Neural cell (in vitro differentiated cells): ENCODE measurements around the gene LARP1. TPM values are rescaled to one million over a fixed set of nuclear protein-coding genes. Genes with fewer than 3 reads are reported as not detected.

ENCODE experiments used
- H2AFZ ChIP-seq: fragments of 200-600, 300-800 bp; sonication (generic), shearing (Covaris generic); 2 replicates; pipeline ENCODE4 v1.6.0; 2014; ENCODE audit warnings: low read depth, mild to moderate bottlenecking, antibody characterized with exemption, low read length, moderate library complexity
- H3F3A ChIP-seq: fragments of 200-600 bp; shearing (Covaris generic); 2 replicates; pipeline ENCODE4 v1.6.1; 2016; ENCODE audit warnings: mild to moderate bottlenecking, moderate library complexity, mixed read lengths, antibody characterized with exemption, low read length; ENCODE audit not compliant: insufficient read depth, poor library complexity, severe bottlenecking
- H3K27ac ChIP-seq: fragments of 200-600, 300-800 bp; sonication (generic), shearing (Covaris generic); 2 replicates; pipeline ENCODE4 v1.5.1; 2014; ENCODE audit warnings: mild to moderate bottlenecking, low read length, moderate library complexity
- H3K27me3 ChIP-seq: fragments of 300-800, 200-600 bp; sonication (generic), shearing (Covaris generic); 2 replicates; pipeline ENCODE4 v1.6.0; 2014; ENCODE audit warnings: mild to moderate bottlenecking, low read depth, low read length, moderate library complexity; ENCODE audit not compliant: insufficient read depth
- H3K36me3 ChIP-seq: fragments of 300-800, 200-600 bp; sonication (generic), shearing (Covaris generic); 2 replicates; pipeline ENCODE4 v1.5.1; 2014; ENCODE audit warnings: mild to moderate bottlenecking, antibody characterized with exemption, low read length, moderate library complexity; ENCODE audit not compliant: insufficient read depth
- H3K4me2 ChIP-seq: fragments of 300-800, 200-600 bp; sonication (generic), shearing (Covaris generic); 2 replicates; pipeline ENCODE4 v1.6.0; 2014; ENCODE audit warnings: mild to moderate bottlenecking, low read length
- H3K4me3 ChIP-seq: fragments of 300-800, 200-600 bp; sonication (generic), shearing (Covaris generic); 2 replicates; pipeline ENCODE4 v1.5.1; 2014; ENCODE audit warnings: mild to moderate bottlenecking, low read length, moderate library complexity
- H3K79me2 ChIP-seq: fragments of 200-600 bp; shearing (Covaris generic); replicated peaks from 2 replicates; pipeline ENCODE4 v1.6.0; 2014; ENCODE audit warnings: mild to moderate bottlenecking, low read length, moderate library complexity; ENCODE audit not compliant: insufficient read depth
- H3K9ac ChIP-seq: fragments of 300-800, 200-600 bp; sonication (generic), shearing (Covaris generic); 2 replicates; pipeline ENCODE4 v1.6.1; 2016; ENCODE audit warnings: mild to moderate bottlenecking, low read length, mixed read lengths
- H3K9me2 ChIP-seq: fragments of 200-600 bp; shearing (Covaris generic); 2 replicates; pipeline ENCODE4 v1.6.1; 2016; ENCODE audit warnings: mild to moderate bottlenecking, low read length, mixed read lengths; ENCODE audit not compliant: insufficient read depth
- H3K9me3 ChIP-seq: fragments of 200-600, 300-800 bp; sonication (generic), shearing (Covaris generic); 2 replicates; pipeline ENCODE4 v1.6.1; 2016; ENCODE audit warnings: mild to moderate bottlenecking, mixed run types, low read length, moderate library complexity, mixed read lengths
- H4K20me1 ChIP-seq: fragments of 200-600 bp; shearing (Covaris generic); 2 replicates; pipeline ENCODE4 v1.6.1; 2016; ENCODE audit warnings: mild to moderate bottlenecking, mixed run types; ENCODE audit not compliant: insufficient read depth
- CTCF ChIP-seq: fragments of 450-650 bp; IDR thresholded peaks from 2 replicates; pipeline ENCODE4 v1.5.1; 2014; ENCODE audit warnings: antibody characterized with exemption, mild to moderate bottlenecking, moderate library complexity; ENCODE audit not compliant: poor library complexity, severe bottlenecking
- EP300 ChIP-seq: fragments of 450-650 bp; conservative IDR thresholded peaks from 2 replicates; pipeline ENCODE4 v1.6.1; 2014; ENCODE audit warnings: antibody characterized with exemption, mild to moderate bottlenecking, moderate library complexity; ENCODE audit not compliant: poor library complexity, severe bottlenecking
- EZH2 ChIP-seq: fragments of 200-600, 300-800 bp; shearing (Covaris generic), sonication (generic); IDR thresholded peaks from 2 replicates; pipeline ENCODE4 v1.6.1; 2014; ENCODE audit warnings: antibody characterized with exemption, low read length, borderline replicate concordance, mild to moderate bottlenecking; ENCODE audit not compliant: insufficient read depth, poor library complexity, severe bottlenecking
- MXI1 ChIP-seq: fragments of 450-650 bp; conservative IDR thresholded peaks from 2 replicates; pipeline ENCODE4 v1.6.1; 2014; ENCODE audit warnings: antibody characterized with exemption, mild to moderate bottlenecking; ENCODE audit not compliant: poor library complexity, severe bottlenecking
- POLR2AphosphoS5 ChIP-seq: IDR thresholded peaks from 2 replicates; pipeline ENCODE4 v1.6.1; 2012
- RAD21 ChIP-seq: fragments of 450-650 bp; conservative IDR thresholded peaks from 2 replicates; pipeline ENCODE4 v1.6.1; 2014; ENCODE audit warnings: antibody characterized with exemption, mild to moderate bottlenecking, moderate library complexity
- SMC3 ChIP-seq: fragments of 450-650 bp; conservative IDR thresholded peaks from 2 replicates; pipeline ENCODE4 v1.6.1; 2014; ENCODE audit warnings: antibody characterized with exemption, mild to moderate bottlenecking, moderate library complexity; ENCODE audit not compliant: poor library complexity
- TAF1 ChIP-seq: IDR thresholded peaks from 2 replicates; pipeline ENCODE4 v1.6.1; 2012; ENCODE audit warnings: low read depth
- polyA plus RNA-seq: library from polyadenylated mRNA; depleted of rRNA; stranded (reverse); fragments of >200 nt; gene quantifications from 2 replicates; pipeline ENCODE4 v1.2.3, GENCODE V29; 2014
- TF ChIP-seq, protein P1 (sequence below): IDR thresholded peaks from 2 replicates; pipeline ENCODE4 v1.6.1; 2012; ENCODE audit warnings: borderline replicate concordance

LARP1 gene
- polyA plus RNA-seq, 1 donor from 2014 or later = 36.1 TPM

DNA sequence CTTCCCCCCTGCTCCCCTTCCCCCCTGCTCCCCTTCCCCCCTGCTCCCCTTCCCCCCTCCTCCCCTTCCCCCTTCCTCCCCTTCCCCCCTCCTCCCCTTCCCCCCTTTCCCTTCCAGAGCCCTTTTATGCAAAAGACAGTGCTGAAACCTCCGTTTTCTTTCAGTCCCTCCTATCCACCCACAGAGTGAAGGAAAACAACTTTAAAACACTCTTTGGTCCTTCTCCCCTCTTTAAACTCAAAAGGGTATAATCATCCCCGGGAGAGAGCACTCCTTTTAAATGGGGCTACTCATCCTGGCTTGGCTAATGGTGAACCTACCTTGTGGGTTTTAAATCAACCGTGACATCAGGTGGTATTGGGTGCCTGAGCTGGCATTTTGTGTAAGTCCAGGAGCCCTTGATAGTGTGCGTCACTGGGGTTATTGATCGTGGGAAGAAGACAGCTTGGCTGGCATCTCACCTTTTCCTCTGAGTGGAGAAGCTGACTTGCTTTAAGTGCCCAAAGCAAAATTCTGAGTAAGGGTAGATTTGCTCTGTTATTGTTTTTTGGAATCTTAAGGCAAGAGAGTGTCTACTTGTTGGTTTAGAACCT, 2.7 kb downstream of the LARP1 start:
- no peaks in the 10 kb centered on the region for H3K27me3 ChIP-seq
- H3K9me2 ChIP-seq = no peaks in the 10 kb centered on the region
- peaks cover 9% of the 10 kb centered on the region for H4K20me1 ChIP-seq
- H3F3A ChIP-seq = no peaks in the 10 kb centered on the region
- TF ChIP-seq EP300 (no peak), MXI1 (no peak), EZH2 (no peak), TAF1 (no peak), SMC3 (no peak), POLR2AphosphoS5 (no peak), CTCF (no peak), RAD21 (no peak)
- TF ChIP-seq, protein P1, sequence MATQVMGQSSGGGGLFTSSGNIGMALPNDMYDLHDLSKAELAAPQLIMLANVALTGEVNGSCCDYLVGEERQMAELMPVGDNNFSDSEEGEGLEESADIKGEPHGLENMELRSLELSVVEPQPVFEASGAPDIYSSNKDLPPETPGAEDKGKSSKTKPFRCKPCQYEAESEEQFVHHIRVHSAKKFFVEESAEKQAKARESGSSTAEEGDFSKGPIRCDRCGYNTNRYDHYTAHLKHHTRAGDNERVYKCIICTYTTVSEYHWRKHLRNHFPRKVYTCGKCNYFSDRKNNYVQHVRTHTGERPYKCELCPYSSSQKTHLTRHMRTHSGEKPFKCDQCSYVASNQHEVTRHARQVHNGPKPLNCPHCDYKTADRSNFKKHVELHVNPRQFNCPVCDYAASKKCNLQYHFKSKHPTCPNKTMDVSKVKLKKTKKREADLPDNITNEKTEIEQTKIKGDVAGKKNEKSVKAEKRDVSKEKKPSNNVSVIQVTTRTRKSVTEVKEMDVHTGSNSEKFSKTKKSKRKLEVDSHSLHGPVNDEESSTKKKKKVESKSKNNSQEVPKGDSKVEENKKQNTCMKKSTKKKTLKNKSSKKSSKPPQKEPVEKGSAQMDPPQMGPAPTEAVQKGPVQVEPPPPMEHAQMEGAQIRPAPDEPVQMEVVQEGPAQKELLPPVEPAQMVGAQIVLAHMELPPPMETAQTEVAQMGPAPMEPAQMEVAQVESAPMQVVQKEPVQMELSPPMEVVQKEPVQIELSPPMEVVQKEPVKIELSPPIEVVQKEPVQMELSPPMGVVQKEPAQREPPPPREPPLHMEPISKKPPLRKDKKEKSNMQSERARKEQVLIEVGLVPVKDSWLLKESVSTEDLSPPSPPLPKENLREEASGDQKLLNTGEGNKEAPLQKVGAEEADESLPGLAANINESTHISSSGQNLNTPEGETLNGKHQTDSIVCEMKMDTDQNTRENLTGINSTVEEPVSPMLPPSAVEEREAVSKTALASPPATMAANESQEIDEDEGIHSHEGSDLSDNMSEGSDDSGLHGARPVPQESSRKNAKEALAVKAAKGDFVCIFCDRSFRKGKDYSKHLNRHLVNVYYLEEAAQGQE = no peak
- peaks cover 69% of the 10 kb centered on the region for H3K79me2 ChIP-seq
- H3K9ac ChIP-seq = peak overlapping the region; percentile 32
- H3K9me3 ChIP-seq = no peaks in the 10 kb centered on the region
- no peak overlapping the region for H2AFZ ChIP-seq
- H3K27ac ChIP-seq = no peak overlapping the region
- peak overlapping the region; percentile 64 for H3K4me3 ChIP-seq
- peak overlapping the region; percentile 46 for H3K4me2 ChIP-seq
- H3K36me3 ChIP-seq = no peaks in the 10 kb centered on the region

DNA sequence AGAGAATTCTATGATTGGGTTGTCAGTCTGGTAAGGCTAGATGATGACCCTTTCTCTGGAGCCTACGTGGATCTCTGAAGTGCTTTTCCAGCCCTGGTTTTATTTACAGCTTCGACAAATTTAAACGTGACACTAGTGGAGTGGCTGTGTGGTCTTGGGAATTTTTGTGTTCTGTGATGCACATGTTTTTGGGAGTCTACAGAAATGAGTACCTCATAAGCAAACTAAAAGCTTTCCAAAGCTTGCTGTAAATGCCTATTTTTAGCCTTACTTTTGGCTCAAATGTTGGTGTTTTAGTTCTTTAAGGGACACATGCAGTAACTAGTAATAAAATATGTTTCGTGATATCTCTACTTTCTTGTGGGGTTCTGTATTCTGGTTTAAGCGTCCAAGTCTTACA, 3.3 kb downstream of the LARP1 start:
- Histone ChIP-seq H3K9me3 (no peaks in the 10 kb centered on the region), H3F3A (no peaks in the 10 kb centered on the region), H2AFZ (no peak overlapping the region), H3K4me2 (peak overlapping the region; percentile 46), H3K9ac (peak overlapping the region; percentile 32), H3K27me3 (no peaks in the 10 kb centered on the region), H4K20me1 (peaks cover 11% of the 10 kb centered on the region), H3K36me3 (no peaks in the 10 kb centered on the region), H3K79me2 (peaks cover 74% of the 10 kb centered on the region), H3K9me2 (no peaks in the 10 kb centered on the region), H3K27ac (no peak overlapping the region), H3K4me3 (peak overlapping the region; percentile 64)
- no peak for TF ChIP-seq RAD21
- no peak for TF ChIP-seq MXI1
- TF ChIP-seq SMC3 = no peak
- no peak for TF ChIP-seq EZH2
- TF ChIP-seq POLR2AphosphoS5 = no peak
- TF ChIP-seq EP300 = no peak
- TF ChIP-seq CTCF = no peak
- TF ChIP-seq, protein P1 = no peak
- no peak for TF ChIP-seq TAF1
